Smooth muscle cell (in vitro differentiated cells): ENCODE data around the gene LHFPL2. TPM values are rescaled to one million over a fixed set of nuclear protein-coding genes. Genes with fewer than 3 reads are reported as not detected.
A peak's percentile ranks its signal among the peaks of the same experiment; 100 is the strongest.

Source experiments
- DNase-seq: peaks from one replicate; lab custom pipeline; 2025; ENCODE audit not compliant: unreplicated experiment; lab: John Stamatoyannopoulos, UW
- H2AFZ ChIP-seq: fragments of 200-600 bp; sonication (generic); 2 replicates; pipeline ENCODE4 v1.6.0; 2016; ENCODE audit warnings: antibody characterized with exemption, low read depth, mild to moderate bottlenecking
- H3F3A ChIP-seq: fragments of 200-600 bp; sonication (generic); 2 replicates; pipeline ENCODE4 v1.6.0; 2017; ENCODE audit warnings: antibody characterized with exemption, low read depth
- H3K27ac ChIP-seq: fragments of 200-600 bp; sonication (generic); 2 replicates; pipeline ENCODE4 v1.5.1; 2016; ENCODE audit warnings: low read depth, mild to moderate bottlenecking
- H3K27me3 ChIP-seq: fragments of 200-600 bp; sonication (generic); 2 replicates; pipeline ENCODE4 v1.6.1; 2016; ENCODE audit warnings: low read depth, mild to moderate bottlenecking
- H3K36me3 ChIP-seq: fragments of 200-600 bp; sonication (generic); 2 replicates; pipeline ENCODE4 v1.5.1; 2016; ENCODE audit warnings: low read depth
- H3K4me1 ChIP-seq: fragments of 200-600 bp; sonication (generic); 2 replicates; pipeline ENCODE4 v1.5.1; 2016; ENCODE audit warnings: low read depth
- H3K4me2 ChIP-seq: fragments of 200-600 bp; sonication (generic); 2 replicates; pipeline ENCODE4 v1.6.0; 2016; ENCODE audit warnings: mild to moderate bottlenecking
- H3K4me3 ChIP-seq: fragments of 200-600 bp; sonication (generic); 2 replicates; pipeline ENCODE4 v1.5.1; 2016; ENCODE audit warnings: mild to moderate bottlenecking
- H3K79me2 ChIP-seq: fragments of 200-600 bp; sonication (generic); 2 replicates; pipeline ENCODE4 v1.6.0; 2016; ENCODE audit warnings: low read depth, mild to moderate bottlenecking
- H3K9ac ChIP-seq: fragments of 200-600 bp; sonication (generic); 2 replicates; pipeline ENCODE4 v1.6.0; 2016; ENCODE audit warnings: low read depth
- H3K9me3 ChIP-seq: fragments of 200-600 bp; sonication (generic); replicated peaks from 2 replicates; pipeline ENCODE4 v1.5.1; 2016; ENCODE audit warnings: low read depth
- H4K20me1 ChIP-seq: fragments of 200-600 bp; sonication (generic); 2 replicates; pipeline ENCODE4 v1.6.0; 2016; ENCODE audit warnings: low read depth
- WGBS: methylation state at CpG from one replicate; pipeline ENCODE4 v1.1.7; 2016; ENCODE audit warnings: low lambda C conversion rate; 5-methylcytosine and 5-hydroxymethylcytosine counted together
- polyA plus RNA-seq: library from polyadenylated mRNA; unstranded; fragments of >200 nt; fragmentation: Nextera tagmentation; extraction: Ambion mirVana; gene quantifications from 2 replicates; pipeline ENCODE4 v1.2.1, GENCODE V29; 2016
- total RNA-seq: library from RNA; depleted of rRNA; stranded (reverse); fragments of >200 nt; gene quantifications from 2 replicates; pipeline ENCODE4 v1.2.3, GENCODE V29; 2014
- TF ChIP-seq, protein P1 (sequence below): fragments of 200-600 bp; sonication (generic); IDR thresholded peaks from 2 replicates; pipeline ENCODE4 v1.5.1; 2017; ENCODE audit warnings: borderline replicate concordance, mild to moderate bottlenecking, antibody characterized with exemption; ENCODE audit not compliant: insufficient read depth, poor library complexity, severe bottlenecking

The LHFPL2 gene
- total and polyA plus RNA-seq, 2 experiments from 2014 or later, result 13.4 to 18.6 TPM

DNA sequence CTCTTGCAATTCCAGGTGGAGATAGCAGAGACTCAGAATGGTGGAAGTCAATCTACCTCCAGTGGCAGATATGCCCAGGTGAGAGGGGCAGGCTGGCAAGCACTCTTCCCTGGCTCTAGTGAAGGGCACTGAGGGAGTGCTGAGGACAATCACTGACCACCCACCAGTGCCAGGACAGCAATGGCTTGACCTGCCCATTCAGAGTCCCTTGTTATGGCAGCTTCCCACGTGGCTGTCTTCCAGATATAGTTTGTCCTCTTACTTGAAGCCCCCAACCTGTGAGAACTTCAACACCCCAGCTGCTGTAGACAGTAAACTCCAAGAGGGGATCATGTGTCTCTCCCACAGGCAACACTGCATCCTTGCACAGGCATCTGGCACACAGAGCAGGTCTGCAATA lies 104.7 kb downstream of the LHFPL2 start:
- Histone ChIP-seq H3F3A (peaks cover 15% of the 10 kb centered on the region), H3K27ac (no peak overlapping the region), H2AFZ (no peak overlapping the region), H3K9ac (no peak overlapping the region), H3K79me2 (peaks cover 3% of the 10 kb centered on the region), H3K4me2 (no peak overlapping the region), H3K4me1 (peaks cover 17% of the 10 kb centered on the region), H3K9me3 (no peaks in the 10 kb centered on the region), H4K20me1 (peaks cover 35% of the 10 kb centered on the region), H3K36me3 (no peaks in the 10 kb centered on the region), H3K4me3 (no peak overlapping the region), H3K27me3 (no peaks in the 10 kb centered on the region)
- TF ChIP-seq, protein P1, sequence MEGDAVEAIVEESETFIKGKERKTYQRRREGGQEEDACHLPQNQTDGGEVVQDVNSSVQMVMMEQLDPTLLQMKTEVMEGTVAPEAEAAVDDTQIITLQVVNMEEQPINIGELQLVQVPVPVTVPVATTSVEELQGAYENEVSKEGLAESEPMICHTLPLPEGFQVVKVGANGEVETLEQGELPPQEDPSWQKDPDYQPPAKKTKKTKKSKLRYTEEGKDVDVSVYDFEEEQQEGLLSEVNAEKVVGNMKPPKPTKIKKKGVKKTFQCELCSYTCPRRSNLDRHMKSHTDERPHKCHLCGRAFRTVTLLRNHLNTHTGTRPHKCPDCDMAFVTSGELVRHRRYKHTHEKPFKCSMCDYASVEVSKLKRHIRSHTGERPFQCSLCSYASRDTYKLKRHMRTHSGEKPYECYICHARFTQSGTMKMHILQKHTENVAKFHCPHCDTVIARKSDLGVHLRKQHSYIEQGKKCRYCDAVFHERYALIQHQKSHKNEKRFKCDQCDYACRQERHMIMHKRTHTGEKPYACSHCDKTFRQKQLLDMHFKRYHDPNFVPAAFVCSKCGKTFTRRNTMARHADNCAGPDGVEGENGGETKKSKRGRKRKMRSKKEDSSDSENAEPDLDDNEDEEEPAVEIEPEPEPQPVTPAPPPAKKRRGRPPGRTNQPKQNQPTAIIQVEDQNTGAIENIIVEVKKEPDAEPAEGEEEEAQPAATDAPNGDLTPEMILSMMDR, result no peak
- 91% methylated on average over 1 of the region's 1 CpG for WGBS
- DNase-seq, result no peak

DNA sequence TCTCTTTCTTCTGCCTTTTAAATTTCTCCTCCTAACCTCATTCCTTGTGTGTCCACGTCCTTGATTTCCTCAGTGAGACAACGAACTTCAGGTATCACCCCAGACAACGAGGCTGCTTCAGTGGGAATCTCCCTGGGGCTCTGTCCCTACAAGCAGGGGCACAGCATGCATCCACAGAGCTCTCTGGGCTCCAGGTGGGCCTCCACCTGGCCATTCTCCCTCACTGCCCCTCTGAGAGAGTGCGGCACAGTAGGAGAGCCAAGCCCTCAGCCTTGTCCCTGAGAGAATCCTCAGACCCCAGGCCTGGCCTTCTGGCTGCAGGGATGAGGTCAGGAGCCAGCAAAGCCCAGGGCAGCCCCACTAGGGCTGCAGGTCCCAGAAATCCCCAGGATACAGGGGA lies 105.3 kb downstream of the LHFPL2 start:
- H3K27ac ChIP-seq, result no peak overlapping the region
- H3K36me3 ChIP-seq, result no peaks in the 10 kb centered on the region
- peaks cover 35% of the 10 kb centered on the region for H4K20me1 ChIP-seq
- H3K4me2 ChIP-seq, result no peak overlapping the region
- no peaks in the 10 kb centered on the region for H3K27me3 ChIP-seq
- H3K4me3 ChIP-seq, result no peak overlapping the region
- peaks cover 15% of the 10 kb centered on the region for H3F3A ChIP-seq
- H3K9ac ChIP-seq, result no peak overlapping the region
- no peak for DNase-seq
- no peaks in the 10 kb centered on the region for H3K9me3 ChIP-seq
- TF ChIP-seq, protein P1, result no peak
- 91% methylated on average over 4 of the region's 4 CpGs for WGBS
- H3K79me2 ChIP-seq, result peaks cover 9% of the 10 kb centered on the region
- no peak overlapping the region for H2AFZ ChIP-seq
- H3K4me1 ChIP-seq, result peaks cover 17% of the 10 kb centered on the region

DNA sequence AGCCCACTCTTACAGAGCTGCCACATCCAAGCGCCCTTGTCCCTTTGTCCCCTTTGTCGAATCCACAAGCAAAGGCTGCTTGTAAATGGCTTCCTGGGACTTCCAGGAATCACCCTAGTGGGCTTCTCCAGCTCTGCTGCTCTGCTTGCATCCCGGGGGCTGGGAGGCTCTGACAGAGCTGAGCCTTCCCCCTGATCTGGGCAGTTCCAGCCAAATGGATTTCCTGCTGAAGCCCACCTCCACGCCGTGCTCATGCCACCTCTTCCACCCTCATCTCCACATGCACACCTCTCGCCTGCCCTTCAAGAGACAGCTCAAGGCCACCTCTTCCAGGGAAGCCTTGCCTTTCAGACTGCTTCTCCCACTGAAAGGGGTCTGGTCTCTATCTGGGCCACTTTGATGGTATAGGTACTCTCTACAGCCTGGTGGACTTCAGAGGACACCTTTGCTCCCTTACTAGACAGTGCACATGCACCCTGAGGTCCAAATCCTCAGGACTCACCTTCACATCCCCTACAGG lies 106.2 kb downstream of the LHFPL2 start:
- Histone ChIP-seq H3K27ac (no peak overlapping the region), H3F3A (peaks cover 15% of the 10 kb centered on the region), H3K4me3 (no peak overlapping the region), H3K9ac (no peak overlapping the region), H4K20me1 (peaks cover 35% of the 10 kb centered on the region), H3K36me3 (no peaks in the 10 kb centered on the region), H2AFZ (no peak overlapping the region), H3K4me1 (peaks cover 17% of the 10 kb centered on the region), H3K4me2 (no peak overlapping the region), H3K79me2 (peaks cover 14% of the 10 kb centered on the region), H3K9me3 (no peaks in the 10 kb centered on the region), H3K27me3 (no peaks in the 10 kb centered on the region)
- TF ChIP-seq, protein P1, result no peak
- DNase-seq, result no peak
- WGBS, result 89% methylated on average over 6 of the region's 6 CpGs

DNA sequence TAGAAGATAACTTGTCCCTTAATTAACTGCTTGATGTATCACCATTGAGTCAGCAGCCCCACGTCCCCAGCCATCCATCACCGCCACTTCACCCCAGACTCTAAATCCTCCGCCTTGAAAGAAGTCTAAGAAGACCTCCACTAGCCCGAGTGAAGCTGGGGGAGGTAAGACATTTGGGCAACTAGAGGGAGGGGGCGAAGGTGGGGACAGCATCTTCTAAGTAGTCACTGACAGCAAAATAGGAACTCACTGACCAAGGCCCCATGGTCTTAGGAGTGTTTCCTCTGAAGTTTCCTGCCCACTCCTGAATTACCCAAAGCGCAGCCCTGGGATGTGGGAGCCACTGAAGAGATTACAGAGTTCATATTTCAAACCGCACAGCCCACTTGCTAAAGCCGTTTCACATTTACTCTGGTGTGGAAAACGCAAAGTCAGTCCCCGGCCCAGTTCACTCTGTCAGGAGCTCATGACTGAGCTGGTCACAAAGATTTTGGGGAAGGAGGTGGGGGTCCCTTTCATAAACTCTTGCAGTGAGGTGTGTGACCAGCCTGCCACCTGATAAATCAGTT lies 107.4 kb downstream of the LHFPL2 start:
- no peak for DNase-seq
- WGBS, result 23% methylated on average over 10 of the region's 10 CpGs
- peak overlapping the region; percentile 76 for H3K4me2 ChIP-seq
- no peaks in the 10 kb centered on the region for H3K36me3 ChIP-seq
- peaks cover 20% of the 10 kb centered on the region for H3K79me2 ChIP-seq
- peaks cover 15% of the 10 kb centered on the region for H3F3A ChIP-seq
- H3K9ac ChIP-seq, result peak overlapping the region; percentile 25
- H3K4me1 ChIP-seq, result peaks cover 17% of the 10 kb centered on the region
- TF ChIP-seq, protein P1, result no peak
- H3K27ac ChIP-seq, result peak overlapping the region; percentile 76
- H3K4me3 ChIP-seq, result no peak overlapping the region
- peaks cover 35% of the 10 kb centered on the region for H4K20me1 ChIP-seq
- H3K27me3 ChIP-seq, result no peaks in the 10 kb centered on the region
- H2AFZ ChIP-seq, result no peak overlapping the region
- no peaks in the 10 kb centered on the region for H3K9me3 ChIP-seq
